NCI-H1930 (cell line): ENCODE measurements around the gene HSD17B12.

Experiments used
- DNase-seq, 2 experiments: peaks; one replicate each; lab custom pipeline; 2025; lab: John Stamatoyannopoulos, UW

Gene HSD17B12

DNA sequence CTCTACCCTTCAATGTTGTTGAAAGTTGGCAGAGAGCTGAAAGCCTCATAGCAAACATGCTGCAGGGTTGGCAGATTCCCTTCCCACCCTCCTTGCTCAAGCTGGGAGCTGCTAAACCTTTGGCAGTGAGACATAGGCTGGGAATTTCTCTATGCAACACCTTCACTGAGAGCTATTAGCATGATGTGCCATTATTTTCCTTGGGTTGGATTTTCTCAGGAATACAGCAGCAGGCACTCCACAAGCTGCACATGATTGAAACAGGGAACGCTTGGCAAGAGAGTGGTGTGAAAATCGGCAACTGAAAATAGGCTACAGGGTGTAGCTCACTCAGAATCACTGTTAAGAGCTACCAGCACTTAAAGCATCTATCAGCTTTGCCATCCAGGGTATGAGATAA lies 190.5 kb downstream of the HSD17B12 start:
- no peak for DNase-seq

DNA sequence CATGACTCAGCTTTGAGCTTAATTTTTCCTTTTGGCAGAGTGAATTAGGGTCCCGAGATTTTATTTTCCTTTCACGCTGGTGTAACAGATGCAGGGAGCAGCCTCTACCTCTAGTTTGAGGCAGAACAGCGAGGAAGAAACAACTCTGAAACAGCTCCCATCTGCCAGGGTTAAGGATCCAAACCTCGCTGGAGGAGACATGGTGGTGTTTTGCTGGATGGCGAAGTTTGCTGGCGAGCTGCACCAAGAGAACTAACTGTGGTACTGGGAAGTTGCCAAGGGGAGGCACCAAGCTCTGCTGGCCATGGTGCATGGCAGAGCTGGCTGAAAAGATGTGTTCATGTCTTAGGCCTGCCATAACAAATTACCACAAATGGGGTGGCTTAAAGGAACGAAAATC lies 192.5 kb downstream of the HSD17B12 start:
- DNase-seq, result no peak

DNA sequence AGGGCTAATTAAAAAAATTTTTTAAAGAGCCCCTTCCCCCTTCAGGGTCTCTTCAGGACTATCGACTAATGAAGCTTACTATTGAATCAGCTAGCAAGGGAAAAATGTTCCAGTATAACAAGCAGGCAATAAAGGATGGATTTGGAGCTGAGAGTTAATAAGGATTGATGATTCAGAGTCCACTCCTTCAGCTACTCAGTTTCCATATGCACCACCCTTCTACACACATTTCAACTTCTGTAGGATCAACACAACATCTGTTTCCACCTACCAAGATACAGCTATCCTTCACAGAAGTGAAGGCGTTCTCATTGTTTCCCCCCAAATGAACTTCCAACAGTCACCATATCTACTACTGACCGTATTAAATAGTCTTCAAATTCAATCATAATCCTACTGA lies 193.5 kb downstream of the HSD17B12 start:
- DNase-seq, result no peak

DNA sequence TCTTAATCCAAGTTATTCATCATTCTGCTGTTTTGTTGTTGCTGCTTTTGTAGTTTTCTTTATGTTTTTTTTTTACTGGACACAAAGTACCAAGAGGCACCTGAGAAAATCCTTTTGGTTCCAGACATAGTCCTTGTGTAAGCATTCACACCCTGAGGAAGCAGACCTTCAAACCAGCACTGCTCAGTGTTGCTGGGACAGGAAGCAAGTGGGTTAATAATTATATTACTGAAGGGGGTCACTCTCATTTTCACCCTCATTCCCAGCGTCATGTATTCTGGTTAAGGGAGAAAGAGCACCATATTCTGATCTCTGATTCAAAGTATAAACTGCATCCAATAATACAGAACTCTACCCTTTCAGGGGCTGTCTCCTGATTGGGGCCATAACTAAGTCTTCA lies 194.2 kb downstream of the HSD17B12 start:
- DNase-seq, result no peak

DNA sequence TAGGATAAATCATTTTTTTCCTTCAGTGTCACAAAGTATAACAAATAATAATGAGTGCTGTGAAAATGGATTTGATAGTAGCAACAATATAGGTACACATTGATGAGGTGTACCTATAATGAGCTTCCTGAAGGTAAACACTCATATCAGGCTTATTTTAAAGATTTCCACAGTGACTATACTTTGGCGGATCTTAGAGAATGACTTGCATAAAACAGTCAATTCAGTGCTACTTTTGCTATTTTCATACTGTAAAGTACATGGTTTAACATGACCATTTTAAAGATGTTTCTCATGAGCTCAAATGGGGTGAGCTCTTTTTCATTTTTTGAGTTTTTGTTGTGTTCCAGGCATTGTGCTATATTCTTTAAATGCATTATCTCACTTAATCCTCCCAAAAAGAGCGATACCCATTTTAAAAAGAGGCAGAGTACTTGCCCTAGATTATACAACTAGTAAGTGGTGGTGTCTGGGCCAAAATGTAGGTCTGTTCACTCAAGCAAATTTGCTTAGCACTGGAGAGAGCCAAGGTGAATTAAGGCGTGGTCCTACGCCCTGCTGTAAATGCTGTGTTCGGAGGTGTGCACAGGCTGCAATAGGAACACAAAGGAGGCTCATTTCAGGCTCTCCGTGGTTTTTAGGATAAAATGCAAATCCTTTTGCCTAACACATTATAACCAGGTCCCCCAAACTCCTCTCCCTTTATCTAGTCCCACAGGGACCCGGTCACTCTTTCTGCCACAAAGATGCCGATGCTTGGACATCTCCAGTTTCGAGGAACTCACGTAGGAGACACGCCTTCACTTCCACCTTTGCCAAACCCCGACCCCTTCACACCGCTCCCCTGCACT lies 199.5 kb downstream of the HSD17B12 start:
- DNase-seq, result no peak

DNA sequence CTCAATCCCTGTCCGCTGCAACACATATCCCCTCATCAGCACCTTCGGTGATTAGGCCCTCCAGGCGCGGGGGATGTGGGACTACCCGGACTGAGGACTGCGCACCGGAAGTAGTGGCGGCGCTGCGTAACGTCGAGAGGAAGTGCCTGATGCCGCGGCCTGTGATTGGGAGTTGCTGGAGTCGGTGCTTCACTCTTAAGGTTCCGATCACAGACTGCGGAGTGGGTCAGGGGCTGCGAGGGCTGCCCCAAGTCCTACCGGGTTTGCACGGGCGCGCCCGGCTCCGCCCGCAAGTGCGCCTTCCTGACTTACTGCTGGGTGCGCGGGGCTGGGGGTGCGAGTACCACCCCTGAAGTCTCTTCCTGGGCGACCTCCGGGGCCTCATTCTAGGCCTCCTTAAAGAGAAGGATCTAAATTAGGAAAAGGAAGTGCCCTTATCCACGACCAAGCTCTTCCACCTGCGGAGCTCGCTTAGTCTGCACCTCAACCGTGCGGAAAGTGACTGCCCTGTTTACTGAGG lies 200.2 kb downstream of the HSD17B12 start, which contains the start of gene ALKBH3:
Gene ALKBH3, plus strand, starts transcription at position 192 of the 520 bp plus-strand sequence. CDS start 1,822 bp downstream, outside the sequence.
- peak; percentile 93 to 96 for DNase-seq

DNA sequence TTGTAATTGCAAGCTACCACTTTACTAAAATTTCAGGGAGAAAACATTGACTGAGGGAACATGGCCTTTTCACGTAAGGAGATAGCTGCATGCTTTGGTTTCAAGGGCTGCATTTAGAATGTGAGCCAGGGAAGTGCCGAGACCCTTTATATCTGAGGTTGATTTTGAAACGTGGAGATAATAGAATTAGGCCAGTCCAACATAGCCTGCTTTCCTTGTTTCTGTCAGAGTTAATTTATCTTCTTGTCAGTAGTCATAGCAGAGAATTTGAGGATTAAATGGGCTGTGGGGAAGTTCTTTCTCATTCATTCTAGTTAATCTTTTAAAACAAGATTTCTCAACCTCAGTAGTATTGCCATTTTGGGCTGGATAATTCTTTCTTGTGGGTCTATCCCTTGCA lies 212.3 kb downstream of the HSD17B12 start:
- DNase-seq, result no peak

DNA sequence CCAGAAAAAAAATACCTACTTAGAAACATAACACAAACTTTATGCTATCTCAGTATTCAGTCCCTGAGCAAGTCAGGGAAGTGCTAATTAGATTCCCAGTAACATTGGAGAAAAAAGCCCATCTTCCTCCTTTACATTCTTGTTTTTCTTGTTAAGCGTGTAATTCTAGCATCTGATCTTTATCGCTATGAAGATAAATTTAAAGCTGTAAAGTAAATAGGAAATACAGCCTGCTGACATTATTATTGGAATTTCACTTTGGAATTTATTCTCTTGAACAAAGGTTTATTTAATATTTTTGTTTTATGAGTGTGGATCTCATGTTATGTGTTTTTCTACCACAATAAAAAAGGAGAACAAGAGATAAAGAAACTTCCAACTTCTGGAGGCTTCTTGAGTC lies 214.0 kb downstream of the HSD17B12 start:
- no peak for DNase-seq

DNA sequence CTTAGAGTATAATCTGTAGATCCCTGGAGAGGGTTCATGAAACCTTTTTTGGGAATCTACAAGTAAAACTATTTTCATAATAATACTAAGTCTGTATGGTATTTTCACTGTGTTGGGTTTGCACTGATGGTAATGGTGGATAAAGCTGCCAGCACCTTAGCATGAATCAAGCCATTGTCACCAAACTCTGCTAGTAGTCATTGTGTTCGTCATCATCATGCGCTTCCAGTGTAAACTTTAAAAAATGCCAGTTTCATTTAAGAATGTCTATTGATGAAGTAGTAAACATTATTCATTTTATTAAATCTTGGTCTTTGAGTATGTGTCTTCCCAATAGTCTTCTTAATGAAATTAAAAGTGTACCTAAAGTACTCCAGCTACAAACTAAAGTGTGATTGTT lies 215.1 kb downstream of the HSD17B12 start:
- DNase-seq, result no peak

DNA sequence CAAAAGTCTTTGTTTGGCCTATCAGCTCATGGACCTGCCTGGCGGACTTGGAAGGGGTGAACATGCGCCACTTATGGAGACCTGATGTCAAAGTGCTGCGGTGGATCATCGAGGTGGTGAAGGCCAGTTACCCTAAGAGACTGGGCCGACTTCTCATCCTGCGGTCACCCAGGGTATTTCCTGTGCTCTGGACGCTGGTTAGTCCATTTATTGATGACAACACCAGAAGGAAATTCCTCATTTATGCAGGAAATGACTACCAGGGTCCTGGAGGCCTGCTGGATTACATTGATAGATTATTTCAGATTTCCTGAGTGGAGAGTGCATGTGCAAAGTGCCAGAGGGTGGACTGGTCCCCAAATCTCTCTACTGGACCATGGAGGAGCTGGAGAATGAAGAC lies 218.0 kb downstream of the HSD17B12 start:
- DNase-seq, result no peak

DNA sequence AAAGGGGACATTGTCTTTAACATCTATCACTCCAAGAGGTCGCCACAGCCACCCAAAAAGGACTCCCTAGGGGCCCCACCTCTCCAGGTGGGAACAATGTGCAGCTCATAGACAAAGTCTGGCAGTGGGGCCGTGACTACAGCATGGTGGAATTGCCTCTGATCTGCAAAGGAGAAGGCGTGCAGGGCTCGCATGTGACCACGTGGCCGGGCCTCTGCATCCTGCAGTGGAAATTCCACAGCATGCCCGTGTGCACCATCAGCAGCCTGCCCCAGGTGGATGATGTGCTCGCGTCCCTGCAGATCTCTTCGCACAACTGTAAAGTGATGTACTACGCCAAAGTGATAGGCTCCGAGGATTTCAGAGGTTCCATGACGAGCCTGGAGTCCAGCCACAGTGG lies 218.6 kb downstream of the HSD17B12 start:
- DNase-seq, result no peak

DNA sequence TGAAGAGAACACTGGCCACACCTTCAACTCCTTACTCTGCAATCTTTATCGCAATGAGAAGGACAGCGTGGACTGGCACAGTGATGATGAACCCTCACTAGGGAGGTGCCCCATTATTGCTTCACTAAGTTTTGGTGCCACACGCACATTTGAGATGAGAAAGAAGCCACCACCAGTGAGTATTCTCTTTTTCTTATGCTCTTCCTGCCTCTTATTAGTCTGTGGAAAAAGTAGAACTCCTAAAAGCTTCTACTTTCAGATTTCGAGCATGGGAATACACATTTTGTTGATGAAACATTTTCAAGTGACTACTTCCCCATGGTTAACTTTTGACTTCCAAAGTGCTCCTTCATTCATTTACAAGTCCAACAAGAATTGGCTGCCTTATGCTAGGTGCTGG lies 221.0 kb downstream of the HSD17B12 start:
- DNase-seq, result no peak

DNA sequence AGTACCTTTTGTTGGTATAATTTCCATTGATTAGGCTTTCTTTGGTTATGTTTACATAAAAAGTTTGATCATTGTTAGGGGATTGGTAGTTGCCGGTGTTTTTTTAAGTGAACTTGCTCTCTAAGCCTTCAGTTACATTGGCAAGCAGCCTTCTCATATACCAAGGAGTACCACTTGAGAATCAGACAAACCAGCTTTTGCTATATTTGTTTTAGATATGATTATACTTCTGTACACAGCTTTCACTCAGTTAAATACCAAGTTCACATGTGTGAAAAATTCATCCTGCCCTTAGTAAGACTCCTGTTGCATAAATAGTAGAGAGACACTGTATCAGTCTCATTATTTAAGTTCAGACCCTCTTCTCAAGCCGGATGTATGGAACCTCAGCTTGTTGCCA lies 222.5 kb downstream of the HSD17B12 start:
- no peak for DNase-seq

DNA sequence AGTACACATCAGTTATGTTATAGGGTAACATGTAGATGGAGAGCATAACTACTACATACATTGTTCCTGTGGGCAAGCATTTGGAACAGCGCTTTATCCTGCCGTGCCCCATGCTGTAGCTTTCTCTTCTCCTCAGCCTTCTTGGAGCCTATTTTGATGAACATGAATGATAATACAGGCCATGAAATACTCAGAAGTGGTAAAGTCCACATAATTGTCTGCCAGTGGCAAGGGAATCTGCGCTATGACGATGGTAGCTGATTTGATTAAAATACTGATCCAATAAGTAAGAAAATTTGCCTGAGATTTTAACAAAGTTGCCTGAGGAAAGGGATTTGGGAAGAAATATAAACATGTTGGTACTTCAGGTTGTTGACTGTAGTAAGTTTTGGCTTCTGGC lies 223.4 kb downstream of the HSD17B12 start:
- no peak for DNase-seq

DNA sequence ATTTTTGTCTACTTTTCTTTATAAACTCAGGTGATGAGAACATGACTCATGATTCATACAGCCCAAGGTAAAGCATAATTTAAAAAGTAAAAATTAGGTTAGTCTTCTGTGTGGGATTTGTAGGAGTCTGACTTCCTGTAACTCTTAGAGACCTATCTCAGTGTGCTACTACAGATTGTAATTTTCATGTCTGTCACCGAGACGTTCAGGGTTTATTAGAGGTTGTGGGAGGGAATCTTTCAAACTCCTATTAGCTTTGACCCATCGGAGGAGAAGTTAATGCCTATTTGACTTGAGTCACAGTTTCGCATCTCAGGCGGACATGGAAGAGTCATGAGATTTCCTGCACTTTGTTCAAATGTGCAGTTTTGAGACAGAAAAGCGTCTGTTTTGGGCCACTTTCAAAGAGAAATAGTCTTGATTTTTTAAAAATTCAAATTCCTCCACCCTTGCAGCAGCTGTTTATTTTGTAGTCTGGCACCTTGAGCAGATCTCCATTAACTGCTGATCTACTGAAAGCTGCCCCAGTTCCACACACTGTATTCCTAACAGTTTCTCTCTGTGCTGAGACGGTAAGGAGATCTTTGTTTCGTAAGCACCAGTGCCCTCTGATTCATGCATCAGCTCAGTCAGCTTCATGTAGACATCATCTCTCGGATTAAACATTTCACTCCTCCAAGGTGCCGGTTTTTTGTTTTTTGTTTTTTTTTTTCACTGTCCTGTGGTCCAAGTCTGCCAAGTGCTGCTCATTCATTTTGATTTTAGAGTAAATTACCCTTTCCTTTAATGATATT lies 224.4 kb downstream of the HSD17B12 start:
- no peak for DNase-seq

DNA sequence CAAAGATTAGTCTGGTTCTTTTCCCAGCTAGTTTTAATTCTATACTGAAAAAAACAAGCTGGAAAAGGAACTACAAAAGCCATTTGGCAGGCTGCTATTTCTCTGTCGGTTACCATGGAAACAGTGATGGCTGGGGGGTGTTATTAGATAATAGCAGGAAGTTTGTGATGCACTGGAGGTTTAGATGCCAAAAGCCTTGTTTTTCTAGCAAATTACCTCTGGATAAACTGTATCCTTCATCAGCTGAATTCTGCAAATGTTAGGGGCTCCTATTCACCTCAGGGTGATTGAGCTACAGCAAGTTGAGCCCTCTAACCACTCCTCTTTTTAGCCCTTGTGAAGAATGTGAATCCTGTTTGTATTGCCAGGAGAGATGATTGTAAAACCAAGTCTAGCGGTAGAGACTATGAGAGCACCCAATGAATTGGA lies 225.3 kb downstream of the HSD17B12 start:
- DNase-seq, result no peak
